ENCODE data around the gene UNC5CL. TPM values are rescaled to one million over a fixed set of nuclear protein-coding genes. Genes with fewer than 3 reads are reported as not detected.
A peak's percentile ranks its signal among the peaks of the same experiment; 100 is the strongest.

The UNC5CL gene
- total and polyA plus RNA-seq, 9 of the 15 experiments (the other 6 are each of a cell fraction or from before 2014, with no cell fraction given): 0.07 to 1.8 (median 0.62) TPM; not detected in 1

- no peak overlapping the region for H3K4me2 ChIP-seq (ENCODE audit: insufficient read depth, low read length)
- in situ Hi-C loops (cut with MboI) (loop anchor here (25.0 kb wide), 1 partner anchor 1688 kb away; no protein-coding TSS in a partner anchor), intact Hi-C loops (cut with micrococcal nuclease) (no loop called here)
- peaks cover 4 to 12% of the 10 kb centered on the region in 2 experiments for H3K4me1 ChIP-seq (replicated peaks in 1 of 2; ENCODE audit: control insufficient read depth in 2 of 2, insufficient read depth in 2 of 2, low read length in 2 of 2)
- no peak overlapping the region for H2AFZ ChIP-seq (ENCODE audit: low read depth, low read length)
- no peak overlapping the region for H3K27ac ChIP-seq (ENCODE audit: extremely low read depth, low read depth, low read length)
- no peak for ATAC-seq
- BruUV-seq (replicated peaks): no TSS peak
- no peak for DNase-seq (ENCODE audit: extremely low read depth in 1 of 4, low spot score in 3 of 4)
- no peak overlapping the region for H3K4me3 ChIP-seq
- no peaks in the 10 kb centered on the region for H3K9me3 ChIP-seq (replicated peaks; ENCODE audit: control insufficient read depth, insufficient read depth, low read depth, low read length)
- H3K9ac ChIP-seq (ENCODE audit: insufficient read depth in 1 of 2, low read depth in 2 of 2, low read length in 2 of 2): no peak overlapping the region
- ChIA-PET CTCF (ENCODE audit: low intra/inter-chr PET ratio) (interaction anchor here (0.6 kb wide), 1 partner anchor 56 kb away, joined by 3 read pairs; no protein-coding TSS in a partner anchor), POLR2A (interaction anchor here (0.6 to 1.7 kb wide), 3 partner anchors 13 to 1715 kb away, joined by 3 to 4 read pairs (median 3); no protein-coding TSS in a partner anchor)
- WGBS (ENCODE audit: insufficient coverage, low coverage, missing lambda C conversion rate): 65% methylated on average over 7 of the region's 7 CpGs
- H3K36me3 ChIP-seq (ENCODE audit: control insufficient read depth, insufficient read depth, low read length): no peaks in the 10 kb centered on the region
- peaks cover 4% of the 10 kb centered on the region; the same call in 1 of the 2 replicates for H4K20me1 ChIP-seq (replicated peaks; ENCODE audit: control insufficient read depth, insufficient read depth, low read length)
- FAIRE-seq: no peak
- H3K79me2 ChIP-seq (ENCODE audit: control insufficient read depth, insufficient read depth, low read length): no peaks in the 10 kb centered on the region
- H3K27me3 ChIP-seq (ENCODE audit: control insufficient read depth in 2 of 2, insufficient read depth in 2 of 2, low read length in 2 of 2): no peaks in the 10 kb centered on the region
- H3K9me1 ChIP-seq (ENCODE audit: control insufficient read depth, insufficient read depth, low read length): no peaks in the 10 kb centered on the region
- TF ChIP-seq GATAD2B (IDR thresholded peaks at IDR 0.05; ENCODE audit: borderline replicate concordance) (no peak), RBM25 (IDR thresholded peaks at IDR 0.05; ENCODE audit: low read depth, low read length, severe bottlenecking) (peak; percentile 70), MEF2A (IDR thresholded peaks at IDR 0.05; ENCODE audit: control insufficient read depth, low read depth, low read length) (no peak), PHF20 (IDR thresholded peaks at IDR 0.05; ENCODE audit: partially characterized antibody) (no peak), ELK3 (CRISPR knock-in tag; IDR thresholded peaks at IDR 0.05) (no peak), ZFP36 (IDR thresholded peaks at IDR 0.05; ENCODE audit: low read depth, low read length, partially characterized antibody) (peak; percentile 35), BCOR (IDR thresholded peaks at IDR 0.05) (0 out of 2 replicates have a peak, but pooled peaks have one; percentile 17), MCM3 (IDR thresholded peaks at IDR 0.05) (no peak), DNMT1 (IDR thresholded peaks at IDR 0.05) (no peak), ZBTB5 (IDR thresholded peaks at IDR 0.05) (no peak), RUNX1 (IDR thresholded peaks at IDR 0.05; ENCODE audit: low read depth) (no peak)
Measured at GRCh38 chr6:41049955-41050354, 10.9 kb upstream of the UNC5CL start.

Data from K562 (cell line).